22Rv1 (cell line): ENCODE results near the gene ARHGAP6.

Experiments used
- CTCF ChIP-seq: fragments of 450-650 bp; IDR thresholded peaks from 2 replicates; pipeline ENCODE4 v1.5.1; 2017; ENCODE audit warnings: mild to moderate bottlenecking
- ZFX ChIP-seq: fragments of 450-650 bp; IDR thresholded peaks from 2 replicates; pipeline ENCODE4 v1.6.1; 2017; ENCODE audit warnings: antibody characterized with exemption, borderline replicate concordance

- TF ChIP-seq CTCF (no peak), ZFX (no peak)
These were observed 201.3 kb downstream of the ARHGAP6 start for GRCh38 chrX:11464380-11464779.
